SU-DHL-6 (cell line): ENCODE data around the gene PHRF1.

Experiments used
- EZH2phosphoT487 ChIP-seq: fragments of 200-600 bp; sonication (generic), shearing (Covaris generic); conservative IDR thresholded peaks from 2 replicates; pipeline ENCODE4 v1.6.1; 2018; ENCODE audit warnings: mild to moderate bottlenecking, antibody characterized with exemption, low read length, moderate library complexity, mixed read lengths
- TF ChIP-seq, protein P1 (sequence below): fragments of 200-600 bp; sonication (generic); IDR thresholded peaks from one replicate; pipeline ENCODE4 v1.5.1; 2017; ENCODE audit warnings: antibody characterized with exemption, mild to moderate bottlenecking, low read length, moderate library complexity; ENCODE audit not compliant: insufficient read depth, poor library complexity, severe bottlenecking

DNA sequence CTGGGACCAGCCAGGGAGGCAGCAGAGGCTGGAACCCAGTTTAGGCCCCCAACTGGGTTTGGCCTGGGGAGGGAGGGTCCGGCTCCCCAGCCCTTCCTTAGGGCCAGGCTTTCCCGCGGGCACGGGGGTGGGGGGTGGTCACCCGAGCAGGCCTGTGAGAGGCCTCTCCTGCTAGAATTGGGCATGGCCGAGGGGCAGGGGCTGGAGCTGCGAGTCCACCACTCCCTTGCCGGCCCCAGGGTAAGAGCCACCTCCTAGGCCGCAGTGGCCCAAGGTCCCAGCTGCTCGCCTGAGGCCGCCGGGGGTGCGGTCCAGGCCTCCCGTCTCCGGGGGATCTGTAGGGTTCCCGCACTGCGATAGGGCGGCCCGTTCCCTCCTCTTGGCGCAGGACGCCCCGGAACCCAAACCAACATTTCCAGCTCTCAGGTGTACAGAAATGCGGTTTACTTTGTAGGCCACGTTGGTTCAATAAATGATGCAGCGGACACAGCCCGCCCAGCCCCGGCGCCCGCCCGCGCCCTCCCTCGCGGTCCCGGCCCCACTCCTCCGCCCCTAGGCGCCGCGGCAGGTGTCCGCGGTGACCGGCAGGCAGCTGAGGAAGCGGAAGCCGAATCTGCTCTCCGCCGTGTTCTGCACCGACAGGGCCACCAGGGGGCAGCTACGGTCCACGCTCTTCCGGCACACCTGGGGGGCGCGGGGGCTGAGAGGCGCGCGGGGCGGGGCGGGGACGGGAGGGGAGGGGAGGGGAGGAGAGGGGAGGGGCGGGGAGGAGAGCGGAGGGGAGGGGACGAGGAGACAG is 21.6 kb upstream of the PHRF1 start:
- TF ChIP-seq, protein P1, sequence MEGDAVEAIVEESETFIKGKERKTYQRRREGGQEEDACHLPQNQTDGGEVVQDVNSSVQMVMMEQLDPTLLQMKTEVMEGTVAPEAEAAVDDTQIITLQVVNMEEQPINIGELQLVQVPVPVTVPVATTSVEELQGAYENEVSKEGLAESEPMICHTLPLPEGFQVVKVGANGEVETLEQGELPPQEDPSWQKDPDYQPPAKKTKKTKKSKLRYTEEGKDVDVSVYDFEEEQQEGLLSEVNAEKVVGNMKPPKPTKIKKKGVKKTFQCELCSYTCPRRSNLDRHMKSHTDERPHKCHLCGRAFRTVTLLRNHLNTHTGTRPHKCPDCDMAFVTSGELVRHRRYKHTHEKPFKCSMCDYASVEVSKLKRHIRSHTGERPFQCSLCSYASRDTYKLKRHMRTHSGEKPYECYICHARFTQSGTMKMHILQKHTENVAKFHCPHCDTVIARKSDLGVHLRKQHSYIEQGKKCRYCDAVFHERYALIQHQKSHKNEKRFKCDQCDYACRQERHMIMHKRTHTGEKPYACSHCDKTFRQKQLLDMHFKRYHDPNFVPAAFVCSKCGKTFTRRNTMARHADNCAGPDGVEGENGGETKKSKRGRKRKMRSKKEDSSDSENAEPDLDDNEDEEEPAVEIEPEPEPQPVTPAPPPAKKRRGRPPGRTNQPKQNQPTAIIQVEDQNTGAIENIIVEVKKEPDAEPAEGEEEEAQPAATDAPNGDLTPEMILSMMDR: peak; percentile 55
- no peak for TF ChIP-seq EZH2phosphoT487
